ENCODE data around the gene C8G.

The C8G gene

DNA sequence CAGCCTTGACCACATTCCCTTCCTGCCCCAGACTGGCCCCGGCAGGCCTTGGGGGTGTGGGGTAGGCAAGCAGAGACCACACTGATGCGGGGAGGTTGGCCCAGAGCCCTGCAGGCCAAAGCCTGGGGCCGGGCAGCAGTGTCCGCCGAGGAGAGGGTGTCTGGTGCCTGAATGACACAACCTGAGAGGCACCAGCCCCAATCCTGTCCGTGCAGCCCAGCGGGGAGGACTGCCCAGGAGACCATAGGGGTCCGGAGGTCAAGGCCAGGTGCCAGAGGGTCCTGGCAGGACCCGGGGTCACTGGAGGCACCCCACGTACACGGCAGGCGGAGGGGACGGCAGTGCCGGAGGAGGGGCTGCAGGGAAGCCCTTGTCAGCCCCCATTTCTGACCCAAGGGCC, 26.7 kb downstream of the C8G start:
- DNase-seq = no peak

DNA sequence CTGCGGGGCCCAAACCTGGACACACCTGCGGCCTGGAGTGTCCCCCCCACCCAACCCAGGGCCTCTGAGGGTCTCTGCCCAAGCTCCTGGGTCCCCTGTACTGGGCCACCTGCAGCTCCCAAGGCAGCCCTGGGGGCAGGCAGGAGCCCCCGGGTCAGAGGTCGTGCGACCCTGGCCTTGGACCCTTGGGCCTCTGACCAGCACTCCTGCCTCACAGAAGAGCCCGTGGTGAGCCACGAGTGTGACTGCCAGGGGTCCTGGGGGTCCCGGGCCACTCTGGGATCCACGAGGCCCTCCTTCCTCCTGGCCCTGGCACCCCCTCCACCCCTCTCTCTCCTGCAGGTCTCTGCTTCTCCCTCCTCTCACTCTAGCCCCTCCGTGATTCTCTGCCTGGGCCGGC, 27.3 kb downstream of the C8G start:
- DNase-seq = no peak

- DNase-seq = no peak
These were observed 27.7 kb downstream of the C8G start for GRCh38 chr9:136972743-136973142.

- no peak for DNase-seq
These were observed 28.9 kb downstream of the C8G start for GRCh38 chr9:136973618-136974617.

GRCh38 chr9:136974817-136975535, 29.9 kb downstream of the C8G start:
- DNase-seq = no peak

DNA sequence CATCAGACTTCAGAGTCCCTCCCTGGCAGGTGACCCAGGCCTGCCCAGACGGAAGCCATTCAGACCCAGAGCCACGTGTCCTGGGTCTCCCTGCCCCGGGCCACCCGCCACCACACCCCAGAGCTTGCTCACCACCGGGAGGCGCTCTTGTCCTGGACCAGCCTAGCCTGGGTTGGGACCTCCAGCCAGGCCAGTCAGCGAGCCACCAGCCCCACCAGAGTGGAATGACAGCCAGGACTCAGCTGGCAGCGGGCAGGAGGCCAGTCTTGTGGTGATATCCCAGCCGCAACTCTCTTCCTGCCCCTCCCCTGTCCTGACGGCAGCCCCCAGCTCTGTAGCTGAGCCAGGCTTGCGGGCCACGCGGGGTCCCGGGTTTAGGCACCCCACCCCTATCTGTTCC, 30.6 kb downstream of the C8G start:
- peak; percentile 19 for DNase-seq

DNA sequence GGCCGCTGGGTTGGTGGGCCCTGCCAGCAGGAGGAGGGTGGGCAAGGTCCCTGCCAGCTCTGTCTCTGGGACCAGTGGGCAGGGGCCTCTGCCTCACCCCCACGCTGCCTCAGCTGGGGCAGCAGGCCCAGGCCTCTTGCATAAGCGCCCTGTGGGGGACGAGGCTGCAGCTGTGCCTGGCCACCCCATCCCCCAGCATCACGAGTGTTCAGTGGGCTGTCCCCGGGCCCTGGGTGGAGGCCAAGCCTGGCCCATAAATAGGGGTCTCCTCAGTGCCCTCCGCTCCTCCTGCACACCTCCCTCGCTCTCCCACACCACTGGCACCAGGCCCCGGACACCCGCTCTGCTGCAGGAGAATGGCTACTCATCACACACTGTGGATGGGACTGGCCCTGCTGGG, 32.2 kb downstream of the C8G start, which contains the start of gene PTGDS:
Gene PTGDS (plus strand): TSS at position 282 of the 400 bp plus-strand sequence. CDS start 75 bp downstream, at position 357.
- DNase-seq = no peak

GRCh38 chr9:136977649-136978072, 32.6 kb downstream of the C8G start:
- DNase-seq = no peak

GRCh38 chr9:136978073-136978864, 33.2 kb downstream of the C8G start:
- peak; percentile 68 for DNase-seq

DNA sequence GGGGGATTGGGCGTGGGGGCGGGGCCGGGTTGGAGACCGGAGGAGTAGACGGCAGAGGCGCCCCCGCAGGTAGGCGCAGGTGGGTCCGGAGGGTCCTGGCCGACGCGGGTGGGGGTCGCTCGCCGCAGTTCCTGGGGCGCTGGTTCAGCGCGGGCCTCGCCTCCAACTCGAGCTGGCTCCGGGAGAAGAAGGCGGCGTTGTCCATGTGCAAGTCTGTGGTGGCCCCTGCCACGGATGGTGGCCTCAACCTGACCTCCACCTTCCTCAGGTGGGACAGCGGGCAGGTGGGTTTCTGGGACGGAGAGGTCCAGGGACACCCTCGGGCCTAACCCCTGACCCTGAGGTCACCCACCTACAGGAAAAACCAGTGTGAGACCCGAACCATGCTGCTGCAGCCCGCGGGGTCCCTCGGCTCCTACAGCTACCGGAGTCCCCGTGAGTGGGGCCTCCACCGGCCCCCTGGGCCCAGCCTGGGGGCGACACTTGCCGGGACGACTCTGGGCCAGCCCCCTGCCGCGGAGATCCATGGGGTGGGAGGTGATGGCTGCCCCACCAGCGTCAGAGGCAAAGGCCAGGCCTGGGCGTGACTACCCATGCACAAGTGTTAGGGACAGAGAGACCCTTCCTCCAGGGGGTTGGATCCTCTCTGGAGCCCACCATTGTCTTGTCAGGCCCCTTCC, 34.0 kb downstream of the C8G start:
- DNase-seq = no peak

GRCh38 chr9:136979769-136980587, 34.9 kb downstream of the C8G start:
- no peak for DNase-seq

GRCh38 chr9:136980669-136981478, 35.8 kb downstream of the C8G start:
- no peak for DNase-seq

GRCh38 chr9:136981588-136982231, 36.7 kb downstream of the C8G start:
- no peak for DNase-seq

- DNase-seq = no peak
These were observed 37.4 kb downstream of the C8G start, which contains the start of gene LCNL1 for GRCh38 chr9:136982232-136983051. LCNL1 (plus strand) TSS chr9:136982993; CDS start chr9:136983587, 594 bp downstream.

- DNase-seq = no peak
These were observed 38.1 kb downstream of the C8G start for GRCh38 chr9:136983167-136983566.

GRCh38 chr9:136983656-136984314, 38.7 kb downstream of the C8G start:
- DNase-seq = no peak

DNA sequence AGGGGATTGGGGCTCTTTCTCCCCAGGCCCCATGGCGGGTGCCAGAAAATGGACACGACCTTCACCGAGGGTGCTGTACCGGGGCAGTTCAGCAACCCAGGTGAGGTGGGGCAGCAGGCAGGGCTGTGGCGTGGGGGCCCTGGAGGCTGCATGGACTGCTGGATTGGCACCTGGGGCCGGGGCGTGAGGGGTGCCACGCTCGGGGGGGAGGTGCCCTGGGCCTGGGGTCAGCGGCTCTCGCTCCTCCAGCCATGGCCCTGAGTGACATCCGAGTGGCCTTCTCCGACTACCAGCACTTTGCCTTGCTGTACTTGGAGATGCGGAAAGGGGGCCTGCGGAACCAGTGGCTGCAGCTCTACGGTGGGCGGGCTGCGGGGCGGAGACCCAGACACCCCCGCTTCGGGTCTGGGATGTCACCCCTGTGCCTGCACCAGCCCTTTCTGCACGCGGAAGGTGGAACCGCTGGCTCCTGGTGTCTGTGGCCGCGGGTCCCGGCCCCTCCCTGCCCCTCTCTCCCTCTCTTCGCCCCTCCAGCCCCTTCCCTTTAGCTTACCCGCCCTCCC, 39.5 kb downstream of the C8G start:
- DNase-seq = no peak

DNA sequence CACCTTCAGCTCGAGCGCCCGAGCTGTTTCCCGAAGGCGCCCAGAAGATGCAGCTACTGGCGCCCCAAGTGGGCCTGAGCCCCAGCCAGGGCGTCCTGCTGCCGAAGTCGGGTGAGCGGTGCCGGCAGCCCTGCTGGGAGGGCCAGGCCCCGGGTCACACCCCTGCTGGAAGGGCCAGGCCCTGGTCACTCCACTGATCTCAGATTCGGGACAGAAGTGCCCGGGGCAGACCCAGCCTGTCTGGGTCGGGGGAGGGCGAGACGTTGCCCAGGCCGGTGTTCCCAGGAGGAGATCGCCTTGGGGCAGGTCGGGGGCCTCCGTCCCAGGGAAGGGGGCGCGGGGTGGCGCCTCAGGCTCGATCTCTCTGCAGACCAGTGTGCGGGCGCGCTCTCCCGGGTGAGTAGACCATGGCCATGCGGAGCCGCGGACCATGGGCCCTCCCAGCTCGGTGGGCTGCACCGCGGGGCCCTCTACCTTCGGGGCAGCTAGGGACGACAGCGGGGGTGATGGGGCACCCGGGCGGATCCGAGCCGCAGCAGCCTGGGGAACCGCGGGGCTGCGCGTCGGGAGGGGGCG, 40.1 kb downstream of the C8G start:
- no peak for DNase-seq
